H9 (cell line): ENCODE measurements around the gene SHH. TPM values are rescaled to one million over a fixed set of nuclear protein-coding genes. Genes with fewer than 3 reads are reported as not detected.
A peak's percentile ranks its signal among the peaks of the same experiment; 100 is the strongest.

ENCODE experiments used
- DNase-seq: peaks from one replicate; pipeline ENCODE4 v3.0.0-alpha.2; 2017
- H2AFZ ChIP-seq: one replicate; pipeline ENCODE4 v1.6.1; 2013; ENCODE audit warnings: mild to moderate bottlenecking, low read length, control low read depth, moderate library complexity
- H2AK5ac ChIP-seq: 2 replicates; pipeline ENCODE4 v1.6.1; 2013; ENCODE audit warnings: low read length, control low read depth, mixed read lengths; ENCODE audit not compliant: insufficient read length
- H2BK120ac ChIP-seq: one replicate; pipeline ENCODE4 v1.6.1; 2013; ENCODE audit warnings: low read depth, mild to moderate bottlenecking, low read length, control low read depth, inconsistent platforms; ENCODE audit not compliant: poor library complexity, severe bottlenecking
- H2BK12ac ChIP-seq: 2 replicates; pipeline ENCODE4 v1.6.1; 2013; ENCODE audit warnings: low read length, control low read depth, mixed read lengths, low read depth; ENCODE audit not compliant: insufficient read length
- H2BK15ac ChIP-seq: 2 replicates; pipeline ENCODE4 v1.6.1; 2013; ENCODE audit warnings: low read depth, low read length, control low read depth
- H2BK20ac ChIP-seq: one replicate; pipeline ENCODE4 v1.6.1; 2013; ENCODE audit warnings: low read depth, mild to moderate bottlenecking, low read length, control low read depth, inconsistent platforms; ENCODE audit not compliant: poor library complexity, severe bottlenecking
- H2BK5ac ChIP-seq: 2 replicates; pipeline ENCODE4 v1.6.1; 2013; ENCODE audit warnings: low read length, control low read depth, mixed read lengths; ENCODE audit not compliant: insufficient read length
- H3K14ac ChIP-seq: 2 replicates; pipeline ENCODE4 v1.6.1; 2013; ENCODE audit warnings: low read length, control low read depth; ENCODE audit not compliant: insufficient read depth
- H3K18ac ChIP-seq: 2 replicates; pipeline ENCODE4 v1.6.1; 2013; ENCODE audit warnings: low read depth, mild to moderate bottlenecking, mixed read lengths, low read length, control low read depth; ENCODE audit not compliant: insufficient read length
- H3K23ac ChIP-seq: 2 replicates; pipeline ENCODE4 v1.6.1; 2013; ENCODE audit warnings: low read length, control low read depth, mixed read lengths, low read depth; ENCODE audit not compliant: insufficient read length
- H3K23me2 ChIP-seq: 2 replicates; pipeline ENCODE4 v1.6.1; 2013; ENCODE audit warnings: low read depth, mild to moderate bottlenecking, mixed read lengths, low read length, control low read depth; ENCODE audit not compliant: insufficient read length, poor library complexity, severe bottlenecking
- H3K27ac ChIP-seq: 2 replicates; pipeline ENCODE4 v1.5.1; 2013; ENCODE audit warnings: low read length, control low read depth, mixed read lengths, low read depth; ENCODE audit not compliant: insufficient read length
- H3K27me3 ChIP-seq: 2 replicates; pipeline ENCODE4 v1.6.1; 2013; ENCODE audit warnings: low read length, control low read depth, inconsistent platforms; ENCODE audit not compliant: insufficient read depth
- H3K4ac ChIP-seq: 2 replicates; pipeline ENCODE4 v1.6.1; 2013; ENCODE audit warnings: low read depth, mild to moderate bottlenecking, control low read depth, inconsistent platforms, low read length, moderate library complexity
- H3K4me1 ChIP-seq: 2 replicates; pipeline ENCODE4 v1.6.1; 2013; ENCODE audit warnings: low read length, control low read depth, inconsistent platforms; ENCODE audit not compliant: insufficient read depth
- H3K4me2 ChIP-seq: 2 replicates; pipeline ENCODE4 v1.6.1; 2013; ENCODE audit warnings: low read length, control low read depth, mixed read lengths; ENCODE audit not compliant: insufficient read length, insufficient read depth
- H3K56ac ChIP-seq: 2 replicates; pipeline ENCODE4 v1.6.1; 2013; ENCODE audit warnings: low read depth, mild to moderate bottlenecking, mixed read lengths, low read length, control low read depth; ENCODE audit not compliant: insufficient read length
- H3K79me1 ChIP-seq: 2 replicates; pipeline ENCODE4 v1.6.1; 2013; ENCODE audit warnings: low read depth, mild to moderate bottlenecking, moderate library complexity, low read length, control low read depth, inconsistent platforms; ENCODE audit not compliant: insufficient read depth, poor library complexity, severe bottlenecking
- H3K79me2 ChIP-seq: 2 replicates; pipeline ENCODE4 v1.6.1; 2013; ENCODE audit warnings: low read length, control low read depth, inconsistent platforms; ENCODE audit not compliant: insufficient read depth
- H3K9ac ChIP-seq: 2 replicates; pipeline ENCODE4 v1.6.1; 2013; ENCODE audit warnings: low read length, control low read depth, mixed read lengths; ENCODE audit not compliant: insufficient read length; ENCODE audit errors: extremely low read depth
- H3K9me3 ChIP-seq: one replicate; pipeline ENCODE4 v1.6.1; 2013; ENCODE audit warnings: low read depth, low read length, inconsistent platforms; ENCODE audit not compliant: control insufficient read depth
- H3T11ph ChIP-seq: one replicate; pipeline ENCODE4 v1.6.1; 2013; ENCODE audit warnings: mild to moderate bottlenecking, low read length, control low read depth, inconsistent platforms
- H4K20me1 ChIP-seq: one replicate; pipeline ENCODE4 v1.6.1; 2013; ENCODE audit not compliant: control insufficient read depth, insufficient read length, insufficient read depth
- H4K5ac ChIP-seq: 2 replicates; pipeline ENCODE4 v1.6.1; 2013; ENCODE audit warnings: low read depth, mild to moderate bottlenecking, mixed read lengths, low read length, control low read depth; ENCODE audit not compliant: insufficient read length
- H4K8ac ChIP-seq: replicated peaks from 2 replicates; pipeline ENCODE4 v1.6.1; 2013; ENCODE audit warnings: low read length, control low read depth, mixed read lengths, low read depth; ENCODE audit not compliant: insufficient read length
- H4K91ac ChIP-seq: 2 replicates; pipeline ENCODE4 v1.6.1; 2013; ENCODE audit warnings: low read depth, mild to moderate bottlenecking, moderate library complexity, mixed read lengths, low read length, control low read depth; ENCODE audit not compliant: insufficient read length
- H3K27ac Mint-ChIP-seq, 3 experiments: 2 replicates in 2 of 3; 3 replicates in 1 of 3; pipeline ENCODE4 v1.8.0; 2020 to 2021; ENCODE audit warnings: mixed read lengths in 3 of 3, mild to moderate bottlenecking in 1 of 3, moderate library complexity in 1 of 3
- H3K27me3 Mint-ChIP-seq: 2 replicates; pipeline ENCODE4 v1.8.0; 2021; ENCODE audit warnings: low read depth, mild to moderate bottlenecking, moderate library complexity, mixed read lengths
- H3K36me3 Mint-ChIP-seq, 3 experiments: 2 replicates in 2 of 3; 3 replicates in 1 of 3; pipeline ENCODE4 v1.8.0; 2020 to 2021; ENCODE audit warnings: low read depth in 3 of 3, mixed read lengths in 3 of 3; ENCODE audit not compliant: insufficient read depth in 1 of 3
- H3K4me1 Mint-ChIP-seq, 2 experiments: 2 replicates each; pipeline ENCODE4 v1.8.0; 2020; ENCODE audit warnings: mixed read lengths in 2 of 2
- H3K4me3 Mint-ChIP-seq, 2 experiments: 2 replicates in 1 of 2; 3 replicates in 1 of 2; pipeline ENCODE4 v1.8.0; 2020 to 2021; ENCODE audit warnings: mild to moderate bottlenecking in 2 of 2, mixed read lengths in 2 of 2, moderate library complexity in 1 of 2
- H3K9me3 Mint-ChIP-seq, 2 experiments: 2 replicates in 1 of 2; 3 replicates in 1 of 2; pipeline ENCODE4 v1.8.0; 2020; ENCODE audit warnings: mild to moderate bottlenecking in 2 of 2, mixed read lengths in 2 of 2, moderate library complexity in 1 of 2
- WGBS: extraction: QIAGEN DNeasy Blood & Tissue Kit; methylation state at CpG from one replicate; pipeline ENCODE4 v1.1.7; 2013; ENCODE audit warnings: missing lambda C conversion rate, low lambda C conversion rate, mixed read lengths; ENCODE audit not compliant: insufficient read length; ENCODE audit errors: extremely low coverage; 5-methylcytosine and 5-hydroxymethylcytosine counted together
- total RNA-seq: library from RNA; stranded (reverse); gene quantifications from 2 replicates; pipeline ENCODE4 v1.2.1, GENCODE V29; 2021
- TF ChIP-seq, protein P1 (sequence below): fragments of 200-600 bp; sonication (generic); conservative IDR thresholded peaks from 3 replicates; pipeline ENCODE4 v1.8.0; 2021; ENCODE audit warnings: antibody characterized with exemption, mild to moderate bottlenecking

SHH gene
- total RNA-seq, 1 experiment from 2014 or later = 0.07 TPM

DNA sequence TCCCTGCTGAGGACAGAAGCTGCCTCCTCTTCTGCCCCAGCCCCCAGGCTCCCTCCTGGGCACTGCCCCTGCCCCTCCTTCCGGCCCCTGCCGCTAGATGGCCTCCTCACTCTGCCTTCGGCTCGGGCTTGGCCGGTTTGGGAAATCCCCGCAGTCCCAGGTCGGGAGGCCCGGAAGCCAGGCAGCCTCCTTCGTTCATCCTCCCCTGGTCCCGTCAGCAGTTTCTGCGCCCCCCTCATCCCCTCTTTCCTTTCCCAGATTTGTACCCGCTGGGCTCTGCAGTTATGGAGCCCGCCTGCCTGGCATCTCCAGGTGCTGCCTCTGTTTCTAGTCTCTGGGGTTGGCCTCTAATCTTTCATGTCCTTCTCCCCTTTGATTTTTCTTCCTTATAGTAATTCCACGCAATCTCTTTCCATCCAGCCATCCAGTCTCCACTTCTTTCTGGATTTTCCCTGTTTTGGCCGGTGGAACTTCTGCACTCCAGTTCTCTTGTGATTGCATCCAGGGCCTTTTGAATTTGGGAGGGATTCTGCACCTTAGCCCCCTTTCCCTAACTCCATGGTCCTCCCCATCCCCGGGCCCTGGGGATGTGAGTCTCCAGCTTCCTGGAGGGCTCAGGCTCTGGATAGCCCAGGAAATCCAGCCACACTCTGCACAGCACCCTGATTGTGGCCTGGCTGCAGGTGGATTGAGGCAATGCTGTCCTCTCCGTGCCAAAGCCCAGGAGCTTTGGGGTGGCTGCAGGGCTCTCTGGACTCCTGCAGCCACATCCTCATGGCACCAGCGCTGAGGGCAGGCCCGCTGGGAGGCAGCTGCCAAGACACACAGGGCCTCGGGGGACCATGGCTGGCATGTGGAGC lies 3.3 kb upstream of the SHH start:
- Histone ChIP-seq H3K27me3 (peaks cover 43% of the 10 kb centered on the region), H2BK120ac (no peak overlapping the region), H2AFZ (no peak overlapping the region), H2BK20ac (no peak overlapping the region), H3K9me3 (no peaks in the 10 kb centered on the region), H3K23ac (no peak overlapping the region), H3K79me2 (no peaks in the 10 kb centered on the region), H3K79me1 (no peaks in the 10 kb centered on the region), H3K56ac (no peak overlapping the region), H3K4me1 (no peaks in the 10 kb centered on the region), H2BK15ac (no peak overlapping the region), H3K23me2 (peaks cover 7% of the 10 kb centered on the region), H3K9ac (no peak overlapping the region), H3K4me2 (peak overlapping the region; percentile 16), H2AK5ac (no peak overlapping the region), H4K91ac (no peak overlapping the region), H2BK5ac (no peak overlapping the region), H2BK12ac (no peak overlapping the region), H3T11ph (no peak overlapping the region), H4K5ac (no peak overlapping the region), H4K8ac (no peak overlapping the region), H3K27ac (no peak overlapping the region), H3K4ac (no peak overlapping the region), H3K14ac (no peak overlapping the region), H3K18ac (no peak overlapping the region), H4K20me1 (no peaks in the 10 kb centered on the region)
- TF ChIP-seq, protein P1, sequence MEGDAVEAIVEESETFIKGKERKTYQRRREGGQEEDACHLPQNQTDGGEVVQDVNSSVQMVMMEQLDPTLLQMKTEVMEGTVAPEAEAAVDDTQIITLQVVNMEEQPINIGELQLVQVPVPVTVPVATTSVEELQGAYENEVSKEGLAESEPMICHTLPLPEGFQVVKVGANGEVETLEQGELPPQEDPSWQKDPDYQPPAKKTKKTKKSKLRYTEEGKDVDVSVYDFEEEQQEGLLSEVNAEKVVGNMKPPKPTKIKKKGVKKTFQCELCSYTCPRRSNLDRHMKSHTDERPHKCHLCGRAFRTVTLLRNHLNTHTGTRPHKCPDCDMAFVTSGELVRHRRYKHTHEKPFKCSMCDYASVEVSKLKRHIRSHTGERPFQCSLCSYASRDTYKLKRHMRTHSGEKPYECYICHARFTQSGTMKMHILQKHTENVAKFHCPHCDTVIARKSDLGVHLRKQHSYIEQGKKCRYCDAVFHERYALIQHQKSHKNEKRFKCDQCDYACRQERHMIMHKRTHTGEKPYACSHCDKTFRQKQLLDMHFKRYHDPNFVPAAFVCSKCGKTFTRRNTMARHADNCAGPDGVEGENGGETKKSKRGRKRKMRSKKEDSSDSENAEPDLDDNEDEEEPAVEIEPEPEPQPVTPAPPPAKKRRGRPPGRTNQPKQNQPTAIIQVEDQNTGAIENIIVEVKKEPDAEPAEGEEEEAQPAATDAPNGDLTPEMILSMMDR = peak; percentile 85
- H3K27me3 Mint-ChIP-seq = peaks cover 62% of the 10 kb centered on the region
- DNase-seq = peak; percentile 82
- no peaks in the 10 kb centered on the region; a peak in 2 of 7 replicates for H3K36me3 Mint-ChIP-seq
- peaks cover 7 to 39% of the 10 kb centered on the region in 2 experiments for H3K4me1 Mint-ChIP-seq
- H3K9me3 Mint-ChIP-seq = peaks cover 0 to 3% of the 10 kb centered on the region in 2 experiments; a peak in 3 of 5 replicates
- no peak overlapping the region for H3K27ac Mint-ChIP-seq
- H3K4me3 Mint-ChIP-seq = peak overlapping the region in 1 of 2 experiments; percentile 44; a peak in 1 of 5 replicates
- no CpG with 5 or more reads among the region's 20 CpGs for WGBS
